NCI-H146 treated with DMSO at 0.1 percent for 48 hours (cell line): ENCODE results near the gene THG1L.
A peak's percentile ranks its signal among the peaks of the same experiment; 100 is the strongest.
"Not testable (repeated sequence)": the region's sequence is repeated elsewhere in the genome, so short reads cannot be mapped to it uniquely, and the experiment has no call there.

Experiments used
- DNase-seq: peaks from one replicate; lab custom pipeline; 2025; ENCODE audit not compliant: unreplicated experiment; lab: John Stamatoyannopoulos, UW

Gene THG1L

DNA sequence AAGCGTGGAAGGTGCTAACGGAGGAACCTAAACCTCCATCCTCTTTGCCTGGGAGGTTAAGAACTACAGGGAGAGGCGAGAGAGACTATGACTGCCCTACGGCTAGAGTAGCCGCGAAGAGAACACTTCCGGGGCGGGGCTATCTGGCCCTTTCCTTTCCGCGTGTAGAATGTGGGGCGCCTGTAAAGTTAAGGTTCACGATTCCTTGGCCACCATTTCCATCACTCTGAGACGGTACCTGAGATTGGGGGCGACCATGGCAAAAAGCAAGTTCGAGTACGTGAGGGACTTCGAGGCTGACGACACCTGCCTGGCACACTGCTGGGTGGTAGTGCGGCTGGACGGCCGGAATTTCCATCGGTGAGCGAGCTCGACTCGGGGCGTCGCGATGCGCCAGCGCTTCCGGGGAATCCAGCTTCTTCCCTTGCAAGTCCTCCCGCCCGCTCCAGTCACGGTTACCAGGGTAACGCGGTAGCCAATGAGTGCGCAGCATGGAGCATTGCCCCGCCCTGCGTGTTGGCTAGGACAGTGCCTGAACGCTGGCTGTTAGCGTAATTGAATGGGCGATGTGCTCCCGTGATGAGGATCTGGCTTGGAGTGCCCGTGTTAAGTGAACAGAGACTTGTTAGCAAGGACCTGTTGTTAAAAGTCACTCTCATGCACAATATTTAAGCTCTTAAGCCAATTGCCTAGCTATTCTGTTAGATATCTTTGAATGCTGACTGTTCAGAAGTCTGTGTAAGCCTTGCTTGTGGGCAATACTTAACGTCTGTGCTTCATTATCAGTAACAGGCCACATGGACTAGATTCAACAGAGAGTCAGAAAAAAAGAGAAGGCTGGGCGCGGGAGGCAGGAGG, at the start of gene THG1L:
THG1L (plus strand) TSS at position 149 of the 858 bp plus-strand sequence; CDS start at position 170, 21 bp downstream.
- DNase-seq, result peak; percentile 90

DNA sequence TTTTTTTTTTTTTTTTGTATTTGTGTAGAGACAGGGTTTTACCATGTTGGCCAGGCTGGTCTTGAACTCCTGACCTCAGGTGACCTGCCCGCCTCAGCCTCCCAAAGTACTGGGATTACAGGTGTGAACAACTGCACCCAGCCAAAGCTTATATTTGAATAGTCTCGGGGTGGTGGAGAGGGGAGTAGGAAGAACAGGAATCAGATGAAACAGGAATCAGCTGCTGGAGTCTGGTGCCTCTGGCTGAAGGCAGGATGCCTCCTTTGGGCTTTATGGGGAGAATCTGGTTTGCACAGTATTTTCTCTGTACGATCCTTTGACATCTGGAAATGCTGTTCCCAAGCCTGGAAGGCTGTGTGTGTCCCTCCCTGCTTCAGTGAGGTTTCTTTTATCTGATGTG, 49.0 kb upstream of the THG1L start:
- no peak for DNase-seq

- not testable (repeated sequence) for DNase-seq
Measured at GRCh38 chr5:157686276-157687197, 44.7 kb upstream of the THG1L start.

- DNase-seq, result no peak
Measured at GRCh38 chr5:157687198-157687554, 44.0 kb upstream of the THG1L start.

GRCh38 chr5:157689942-157690689, 41.1 kb upstream of the THG1L start:
- no peak for DNase-seq

DNA sequence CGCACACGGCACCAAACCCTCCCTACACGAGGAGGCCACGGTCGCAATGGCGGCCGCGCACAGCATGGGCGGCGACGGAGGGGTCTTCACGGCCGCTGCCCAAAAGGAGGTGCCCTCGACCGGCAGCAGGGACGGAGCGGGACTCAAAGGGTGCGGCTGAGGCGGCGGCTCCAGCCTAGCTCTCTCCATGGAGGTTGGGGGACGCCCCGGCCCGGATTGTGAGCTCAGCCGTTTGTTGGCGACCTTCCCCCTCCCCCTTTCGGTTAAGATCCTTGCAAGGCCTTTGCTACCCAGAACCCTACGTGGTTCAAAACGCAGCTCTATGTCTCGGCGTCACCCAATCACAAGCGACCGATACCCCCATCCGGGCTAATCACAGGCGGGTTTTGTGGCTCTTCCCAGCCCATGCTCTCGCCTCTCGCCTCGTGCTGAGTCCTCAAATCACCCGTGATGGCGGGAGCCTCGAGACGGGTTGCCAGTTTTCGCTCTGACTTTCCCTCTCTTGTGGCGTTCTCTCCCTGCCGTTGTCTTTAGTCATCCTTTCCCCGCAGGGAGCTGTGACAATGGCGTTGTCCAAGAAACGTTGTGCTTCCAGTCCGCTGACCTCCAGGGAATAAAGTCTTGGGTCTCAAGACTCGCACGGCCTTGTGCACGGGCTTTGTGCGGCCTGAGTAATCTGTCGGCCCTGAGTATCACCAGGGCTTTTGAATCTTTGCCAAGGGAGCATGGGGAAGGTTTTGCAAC, 40.4 kb upstream of the THG1L start:
- DNase-seq, result no peak

DNA sequence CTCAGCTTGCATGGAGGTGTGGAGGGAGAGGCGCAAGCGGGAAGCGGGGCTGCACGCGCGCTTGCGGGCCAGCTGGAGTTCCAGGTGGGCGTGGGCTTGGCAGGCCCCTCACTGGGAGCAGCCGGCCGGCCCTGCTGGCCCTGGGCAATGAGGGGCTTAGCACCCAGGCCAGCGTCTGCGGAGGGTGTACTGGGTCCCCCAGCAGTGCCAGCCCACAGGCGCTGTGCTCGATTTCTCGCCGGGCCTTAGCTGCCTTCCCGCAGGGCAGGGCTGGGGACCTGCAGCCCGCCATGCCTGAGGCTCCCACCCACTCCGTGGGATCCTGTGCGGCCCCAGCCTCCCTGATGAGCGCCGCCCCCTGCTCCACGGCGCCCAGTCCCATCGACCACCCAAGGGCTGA, 37.4 kb upstream of the THG1L start:
- DNase-seq, result not testable (repeated sequence)

- not testable (repeated sequence) for DNase-seq
Measured at GRCh38 chr5:157696154-157696553, 35.1 kb upstream of the THG1L start.

- not testable (repeated sequence) for DNase-seq
Measured at GRCh38 chr5:157698674-157699073, 32.5 kb upstream of the THG1L start.

DNA sequence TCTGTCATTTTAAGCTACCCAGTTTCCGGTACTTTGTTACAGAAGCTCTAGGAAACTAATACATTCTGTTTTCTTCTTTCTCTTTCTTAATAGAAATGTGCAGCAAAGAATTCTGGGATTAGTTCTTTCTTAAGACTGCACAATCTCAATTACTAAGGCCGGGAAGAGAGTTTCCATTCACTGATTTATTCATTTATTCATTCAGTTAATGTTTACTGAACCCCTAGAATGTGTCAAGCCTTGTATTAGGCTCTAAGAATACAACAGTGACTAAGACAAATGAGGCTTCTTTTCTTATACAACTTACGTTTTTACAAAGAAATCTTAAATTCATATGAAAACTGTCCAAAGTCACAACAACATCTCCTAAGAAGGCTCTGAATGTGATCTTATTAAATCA, 27.5 kb upstream of the THG1L start:
- DNase-seq, result no peak

DNA sequence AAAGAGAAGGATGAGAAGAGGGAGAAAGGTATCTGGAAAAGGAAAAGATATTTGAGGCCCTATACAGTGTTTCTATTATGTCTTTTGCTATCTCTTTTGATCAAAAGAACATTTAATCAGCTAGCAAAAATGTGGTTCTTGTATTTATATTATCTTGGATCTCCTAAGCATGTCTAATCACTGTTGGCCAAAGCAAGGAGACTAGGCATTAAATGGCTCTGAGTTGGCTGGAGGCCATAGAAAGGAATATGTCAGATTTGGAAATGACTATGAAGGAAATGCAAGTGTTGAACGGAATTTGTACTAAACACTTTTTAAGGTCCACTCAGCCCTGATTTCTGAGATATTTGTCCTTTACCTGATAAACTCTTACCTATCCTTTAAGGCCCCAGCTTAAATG, 22.4 kb upstream of the THG1L start:
- no peak for DNase-seq

DNA sequence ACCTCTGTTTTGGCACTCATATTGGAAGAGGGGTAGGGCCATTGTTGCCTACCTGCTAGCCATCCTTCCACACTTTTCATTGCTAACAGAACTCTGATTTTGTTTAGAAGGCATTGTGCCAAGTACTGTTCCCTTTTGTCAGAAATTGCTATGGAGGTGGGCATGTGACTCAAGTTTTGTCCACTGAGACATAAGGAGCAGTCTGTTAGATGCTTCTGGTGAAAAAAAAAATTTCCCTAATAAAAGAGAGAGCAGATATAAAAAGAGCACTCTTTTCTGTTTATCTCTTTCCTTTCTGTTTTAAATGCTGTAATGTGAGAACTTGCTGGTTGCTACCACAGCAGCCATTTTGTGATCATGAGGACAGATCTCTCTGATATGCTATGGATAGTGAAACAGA, 21.9 kb upstream of the THG1L start:
- no peak for DNase-seq

DNA sequence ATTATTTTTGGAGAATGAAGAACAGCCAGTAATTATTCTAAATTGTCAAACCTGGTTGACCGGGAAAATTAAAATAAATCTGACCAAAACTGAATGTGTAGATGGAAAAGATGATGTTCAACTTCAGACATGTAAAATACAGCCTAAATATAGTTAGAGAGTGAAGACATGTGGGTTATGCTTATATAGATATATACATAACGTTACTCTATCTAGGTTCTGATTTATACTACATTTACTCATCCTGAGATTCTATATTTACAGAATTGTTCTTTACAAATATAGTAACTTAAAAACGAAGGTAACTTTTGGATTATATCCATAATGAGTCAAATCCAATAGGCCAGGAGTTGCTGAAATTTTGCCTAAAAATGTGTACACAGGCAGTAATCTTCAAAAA, 20.8 kb upstream of the THG1L start:
- no peak for DNase-seq

- DNase-seq, result no peak
Measured at GRCh38 chr5:157710882-157711281, 20.3 kb upstream of the THG1L start.

DNA sequence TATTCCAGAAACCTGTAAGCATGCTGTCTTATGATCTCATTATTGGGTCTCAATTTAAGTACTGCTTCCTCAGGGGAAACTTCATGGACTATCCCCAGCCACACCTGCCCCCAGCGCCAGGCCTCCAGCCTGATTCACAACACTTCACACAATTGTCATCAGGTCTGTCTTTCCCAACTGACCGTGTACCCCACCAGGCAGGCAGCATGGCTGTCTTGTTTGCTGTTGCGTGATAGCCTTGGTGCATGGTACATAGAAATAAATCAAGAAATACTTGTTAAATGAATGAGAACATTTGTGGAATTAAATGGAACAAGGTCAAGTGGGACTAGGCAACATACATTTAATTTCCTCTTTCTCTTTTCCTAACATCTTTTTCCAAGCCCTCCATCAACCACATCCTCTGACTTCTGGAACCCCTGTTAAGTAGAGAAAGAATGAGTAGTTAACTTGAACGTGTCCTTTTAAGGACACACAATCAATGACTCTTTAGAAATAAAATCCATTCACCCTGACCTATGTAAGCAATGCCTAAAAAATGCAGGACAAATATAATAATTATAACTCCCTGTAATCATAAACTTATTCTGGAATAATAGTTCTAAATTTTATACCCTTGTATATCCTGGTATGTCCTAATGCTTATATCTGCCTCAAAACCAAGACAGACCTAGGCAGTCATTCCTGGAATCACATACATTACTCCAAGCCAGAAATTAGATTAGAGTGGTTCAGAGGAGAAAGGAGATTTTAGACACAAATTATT, 17.2 kb upstream of the THG1L start:
- no peak for DNase-seq

- no peak for DNase-seq
Measured at GRCh38 chr5:157714596-157714864, 16.7 kb upstream of the THG1L start.

DNA sequence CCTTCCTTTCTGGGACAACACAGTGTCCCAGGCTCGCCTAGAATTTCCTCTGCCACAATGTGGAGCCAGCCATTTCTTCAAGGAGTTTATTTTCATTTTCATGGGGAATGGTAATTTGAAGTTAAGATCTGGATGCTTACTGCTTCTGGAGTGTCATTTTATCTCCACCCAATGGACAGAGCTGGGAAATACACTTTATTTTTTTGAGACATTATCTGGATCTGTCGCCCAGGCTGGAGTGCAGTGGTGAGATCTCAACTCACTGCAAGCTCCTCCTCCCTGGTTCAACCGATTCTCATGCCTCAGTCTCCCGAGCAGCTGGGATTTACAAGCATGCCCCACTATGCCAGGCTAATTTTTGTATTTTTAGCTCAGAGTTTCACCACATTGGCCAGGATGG, 12.7 kb upstream of the THG1L start:
- no peak for DNase-seq

- DNase-seq, result no peak
Measured at GRCh38 chr5:157719245-157719644, 12.0 kb upstream of the THG1L start.

DNA sequence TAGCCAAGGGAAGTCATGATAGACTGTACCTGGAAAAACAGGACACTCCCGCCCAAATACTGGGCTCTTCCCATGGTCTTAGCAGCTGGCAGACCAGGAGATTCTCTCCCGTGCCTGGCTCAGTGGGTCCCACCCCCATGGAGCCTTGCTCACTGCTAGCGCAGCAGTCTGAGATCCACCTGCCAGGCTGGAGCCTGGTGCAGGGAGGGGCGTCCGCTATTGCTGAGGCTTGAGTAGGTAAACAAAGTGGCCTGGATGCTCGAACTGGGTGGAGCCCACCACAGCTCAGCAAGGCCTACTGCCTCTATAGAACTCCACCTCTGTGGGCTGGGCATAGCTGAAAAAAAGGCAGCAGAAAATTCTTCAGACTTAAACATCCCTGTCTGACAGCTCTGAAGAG, 10.1 kb upstream of the THG1L start:
- no peak for DNase-seq

- DNase-seq, result not testable (repeated sequence)
Measured at GRCh38 chr5:157722895-157723294, 8.3 kb upstream of the THG1L start.
